ENCODE data around the gene CCDC85C. TPM values are rescaled to one million over a fixed set of nuclear protein-coding genes. Genes with fewer than 3 reads are reported as not detected.

The CCDC85C gene
- total and polyA plus RNA-seq, 2 of the 4 experiments (the other 2 are of a cell fraction): 16.0 to 19.0 TPM

- Histone ChIP-seq H3K27ac (ENCODE audit: insufficient read depth, low read length) (no peak overlapping the region), H2AK9ac (replicated peaks; ENCODE audit: low read depth, low read length, poor library complexity) (no peak overlapping the region), H2BK5ac (ENCODE audit: low read depth, low read length, poor library complexity, severe bottlenecking) (no peak overlapping the region), H3K4me3 (ENCODE audit: insufficient read depth, low read depth, low read length) (no peak overlapping the region), H4K8ac (ENCODE audit: low read depth in 2 of 2, low read length in 2 of 2) (peak overlapping the region in 1 of 2 experiments; percentile 79; a peak in 1 of 4 replicates), H3K9ac (ENCODE audit: low read depth, low read length) (no peak overlapping the region), H3K27me3 (ENCODE audit: control insufficient read depth, insufficient read depth, low read length) (no peaks in the 10 kb centered on the region), H2AK5ac (ENCODE audit: low read depth, low read length) (0 out of 2 replicates have a peak overlapping the region, but pooled peaks have one; percentile 64), H3K18ac (ENCODE audit: low read depth, low read length) (no peak overlapping the region), H4K5ac (ENCODE audit: low read depth, low read length) (no peak overlapping the region), H4K20me1 (ENCODE audit: insufficient read depth, low read length) (peaks cover 38% of the 10 kb centered on the region), H2BK20ac (ENCODE audit: low read depth, low read length) (no peak overlapping the region), H3K79me1 (ENCODE audit: low read depth in 1 of 2, low read length in 2 of 2) (peaks cover 17 to 94% of the 10 kb centered on the region in 2 experiments), H3K9me3 (ENCODE audit: control insufficient read depth, insufficient read depth, low read length) (no peaks in the 10 kb centered on the region), H2AFZ (replicated peaks; ENCODE audit: low read length, poor library complexity) (peak overlapping the region; percentile 41), H3K4ac (ENCODE audit: low read depth, low read length) (peak overlapping the region; percentile 72), H2BK120ac (ENCODE audit: low read depth, low read length) (peak overlapping the region; percentile 3; the same call in 1 of the 2 replicates), H3K9me1 (ENCODE audit: insufficient read depth, low read length) (peaks cover 34% of the 10 kb centered on the region), H3K56ac (ENCODE audit: extremely low read depth, insufficient read depth, low read length) (no peak overlapping the region), H4K91ac (ENCODE audit: insufficient read depth, low read depth, low read length) (no peak overlapping the region), H2BK15ac (ENCODE audit: low read depth, low read length) (no peak overlapping the region), H3K4me2 (ENCODE audit: low read depth, low read length) (peak overlapping the region; percentile 74), H3K36me3 (ENCODE audit: control insufficient read depth, insufficient read depth, low read length) (no peaks in the 10 kb centered on the region), H3K14ac (replicated peaks; ENCODE audit: low read depth, low read length) (no peak overlapping the region), H3K4me1 (ENCODE audit: control insufficient read depth, insufficient read depth, low read length) (peaks cover 19% of the 10 kb centered on the region), H3K23ac (ENCODE audit: low read depth, low read length) (peak overlapping the region; percentile 7; the same call in 1 of the 2 replicates)
- DNase-seq (no peak), ATAC-seq (ENCODE audit: low read depth) (no peak)
- WGBS, 2 experiments (ENCODE audit: extremely low coverage in 2 of 2, insufficient read length in 1 of 2): no CpG with 5 or more reads among the region's 9 CpGs
- CTCF ChIA-PET: interaction anchor here (0.6 kb wide), 1 partner anchor 301 kb away, joined by 7 read pairs; no protein-coding TSS in a partner anchor
- TF ChIP-seq POLR2A (IDR thresholded peaks at IDR 0.05; ENCODE audit: low read depth, low read length): no peak
- TF ChIP-seq USF2 (IDR thresholded peaks at IDR 0.05; ENCODE audit: low read depth, low read length): no peak
- no peak for TF ChIP-seq MAFK (IDR thresholded peaks at IDR 0.05; ENCODE audit: low read depth, low read length)
- no peak for TF ChIP-seq BHLHE40 (IDR thresholded peaks at IDR 0.05; ENCODE audit: low read depth, low read length)
- TF ChIP-seq ELK1 (IDR thresholded peaks at IDR 0.05; ENCODE audit: borderline replicate concordance, low read depth, low read length): no peak
- TF ChIP-seq CTCF (conservative IDR thresholded peaks at IDR 0.05; ENCODE audit: low read depth, low read length): no peak
- in situ Hi-C loops (cut with MboI; ENCODE audit: low sequenced_read_pairs): no loop called here
- intact Hi-C loops (cut with micrococcal nuclease): no loop called here
- dilution Hi-C loops (cut with HindIII; ENCODE audit: low sequenced_read_pairs, unreplicated experiment): no loop called here
- POLR2A ChIA-PET (ENCODE audit: unreplicated experiment): no interaction called here
- BruUV-seq (replicated peaks): no TSS peak
Observed at GRCh38 chr14:99595034-99595433, 9.0 kb downstream of the CCDC85C start.
